K562 (cell line): ENCODE measurements around the gene CCN5. TPM values are rescaled to one million over a fixed set of nuclear protein-coding genes. Genes with fewer than 3 reads are reported as not detected.
A peak's percentile ranks its signal among the peaks of the same experiment; 100 is the strongest.

ENCODE experiments used
- ATAC-seq: fragments of 200-7000 bp; cut with Tn5 transposase; 3 replicates; pipeline ENCODE4 v1.9.1; 2020; ENCODE audit warnings: moderate library complexity
- BruUV-seq: library from RNA; stranded (reverse); fragments of 400-500 nt; replicated peaks from 2 replicates; lab custom pipeline; 2021; lab: Mats Ljungman, UMichigan
- CTCF ChIA-PET: fragments of 300-600 bp; formaldehyde crosslinking; extraction: SDS; loops from one replicate; lab custom pipeline; 2021; ENCODE audit warnings: low intra/inter-chr PET ratio; lab: Yijun Ruan, JAX
- POLR2A ChIA-PET: fragments of 300-600, 350-650 bp; sonication (Branson Sonifier 250); formaldehyde crosslinking; extraction: SDS; loops from one replicate; lab custom pipeline; 2021; ENCODE audit warnings: antibody characterized with exemption, inconsistent platforms; lab: Yijun Ruan, JAX
- DNase-seq, 4 experiments: peaks; one replicate each; pipeline versions ENCODE4 v3.0.0 to v3.0.0-alpha.2; 2011 to 2018; ENCODE audit warnings: low spot score in 3 of 4, mixed read lengths in 3 of 4; ENCODE audit errors: extremely low read depth in 1 of 4
- FAIRE-seq: peaks from 2 replicates; lab custom pipeline; 2011; peaks lifted over from hg19 to GRCh38; lab: Jason Lieb, UNC
- H2AFZ ChIP-seq: 2 replicates; pipeline ENCODE4 v1.6.0; 2011; ENCODE audit warnings: low read depth, low read length, control low read depth, inconsistent platforms
- H3K27ac ChIP-seq: fragments of 200-600 bp; 3 replicates; pipeline ENCODE4 v1.8.0; 2011; ENCODE audit warnings: low read depth, mild to moderate bottlenecking, control low read depth, inconsistent platforms, low read length, moderate library complexity, mixed read lengths; ENCODE audit errors: extremely low read depth
- H3K27me3 ChIP-seq, 2 experiments: fragments of 300-600 bp in 1 of 2; 2 replicates in 1 of 2; 3 replicates in 1 of 2; pipeline versions ENCODE4 v1.6.0 to v1.8.0; 2011; ENCODE audit warnings: inconsistent platforms in 2 of 2, low read length in 2 of 2, mild to moderate bottlenecking in 1 of 2, mixed read lengths in 1 of 2, moderate library complexity in 1 of 2; ENCODE audit not compliant: control insufficient read depth in 2 of 2, insufficient read depth in 2 of 2
- H3K36me3 ChIP-seq: fragments of 300-600 bp; 3 replicates; pipeline ENCODE4 v1.8.0; 2011; ENCODE audit warnings: mild to moderate bottlenecking, low read length, inconsistent platforms; ENCODE audit not compliant: control insufficient read depth, insufficient read depth
- H3K4me1 ChIP-seq, 2 experiments: fragments of 200-600 bp in 1 of 2; replicated peaks in 1 of 2; 2 replicates in 1 of 2; 3 replicates in 1 of 2; pipeline versions ENCODE4 v1.5.1 to v1.8.0; 2011; ENCODE audit warnings: inconsistent platforms in 2 of 2, low read length in 2 of 2, mild to moderate bottlenecking in 1 of 2, mixed read lengths in 1 of 2, moderate library complexity in 1 of 2; ENCODE audit not compliant: control insufficient read depth in 2 of 2, insufficient read depth in 2 of 2
- H3K4me2 ChIP-seq: 2 replicates; pipeline ENCODE4 v1.6.1; 2011; ENCODE audit warnings: low read length, control low read depth, inconsistent platforms, mixed read lengths; ENCODE audit not compliant: insufficient read depth
- H3K4me3 ChIP-seq: fragments of 200-600 bp; sonication (generic), shearing (Covaris generic); 2 replicates; pipeline ENCODE4 v1.5.1; 2016; ENCODE audit warnings: control low read depth, inconsistent platforms
- H3K79me2 ChIP-seq: fragments of 200-600 bp; 3 replicates; pipeline ENCODE4 v1.8.0; 2011; ENCODE audit warnings: low read length, inconsistent platforms; ENCODE audit not compliant: control insufficient read depth, insufficient read depth
- H3K9ac ChIP-seq, 2 experiments: 2 replicates each; pipeline versions ENCODE4 v1.6.0 to v1.6.1; 2011; ENCODE audit warnings: low read depth in 2 of 2, low read length in 2 of 2, control low read depth in 1 of 2, inconsistent platforms in 1 of 2, mild to moderate bottlenecking in 1 of 2, mixed read lengths in 1 of 2; ENCODE audit not compliant: insufficient read depth in 1 of 2
- H3K9me1 ChIP-seq: one replicate; pipeline ENCODE4 v1.6.0; 2011; ENCODE audit warnings: inconsistent platforms, mild to moderate bottlenecking, low read length, moderate library complexity; ENCODE audit not compliant: control insufficient read depth, insufficient read depth
- H3K9me3 ChIP-seq: replicated peaks from 2 replicates; pipeline ENCODE4 v1.5.1; 2011; ENCODE audit warnings: low read depth, low read length, inconsistent platforms; ENCODE audit not compliant: control insufficient read depth, insufficient read depth
- H4K20me1 ChIP-seq: replicated peaks from 2 replicates; pipeline ENCODE4 v1.6.1; 2011; ENCODE audit warnings: low read length, inconsistent platforms, mixed read lengths; ENCODE audit not compliant: control insufficient read depth, insufficient read depth
- FOSL1 ChIP-seq: fragments of 200-800 bp; sonication (Bioruptor generic); conservative IDR thresholded peaks from 2 replicates; pipeline ENCODE4 v1.6.1; 2016; ENCODE audit warnings: missing genetic modification characterization, missing compliant biosample characterization
- ZNF41 ChIP-seq: fragments of 250-450 bp; sonication (Bioruptor Pico); conservative IDR thresholded peaks from 2 replicates; pipeline ENCODE4 v1.4.0; 2020; ENCODE audit warnings: mild to moderate bottlenecking
- WGBS: fragments of 100-300 bp; shearing (Covaris generic); methylation state at CpG from one replicate; pipeline ENCODE4 v1.1.6; 2016; ENCODE audit warnings: low coverage, mixed read lengths; ENCODE audit not compliant: insufficient coverage; ENCODE audit errors: missing lambda C conversion rate; 5-methylcytosine and 5-hydroxymethylcytosine counted together
- in situ Hi-C: fragments of 300-500 bp; cut with MboI; formaldehyde crosslinking; loops from 4 replicates; pipeline ENCODE4 v1.15.0; 2018; ENCODE audit warnings: inconsistent platforms, mixed read lengths
- intact Hi-C: fragments of 100-400 bp; cut with micrococcal nuclease; formaldehyde crosslinking; loops from 2 replicates; pipeline ENCODE4 v1.14.2; 2022
- polyA plus RNA-seq, 8 experiments: library from polyadenylated mRNA; depleted of rRNA in 4 of 8; stranded (reverse) in 5 of 8; unstranded in 3 of 8; fragments of >200 nt; fragmentation: Nextera tagmentation in 2 of 8; fragmentation: Illumina TruSeq in 1 of 8; extraction: Ambion mirVana in 2 of 8; extraction: Trizol in 1 of 8; gene quantifications; 2 replicates each; pipeline versions ENCODE4 v1.2.1 to v1.2.3, GENCODE V29; 2011 to 2014; ENCODE audit warnings: inconsistent platforms in 1 of 8, missing spikeins in 1 of 8
- total RNA-seq, 7 experiments: library from RNA; depleted of rRNA in 6 of 7; stranded (reverse); fragments of >200 nt in 6 of 7; fragmentation: Illumina TruSeq in 2 of 7; extraction: Trizol in 2 of 7; gene quantifications; 2 replicates each; pipeline versions ENCODE4 v1.2.1 to v1.2.3, GENCODE V29; 2011 to 2021; ENCODE audit warnings: low replicate concordance in 1 of 7
- TF ChIP-seq, protein P1 (sequence below): fragments of 200-800 bp; sonication (Bioruptor generic); IDR thresholded peaks from 2 replicates; pipeline ENCODE4 v1.6.1; 2017; ENCODE audit warnings: missing genetic modification characterization, missing compliant biosample characterization

The CCN5 gene
- total and polyA plus RNA-seq, 9 of the 15 experiments (the other 6 are each of a cell fraction or from before 2014, with no cell fraction given) = not detected

DNA sequence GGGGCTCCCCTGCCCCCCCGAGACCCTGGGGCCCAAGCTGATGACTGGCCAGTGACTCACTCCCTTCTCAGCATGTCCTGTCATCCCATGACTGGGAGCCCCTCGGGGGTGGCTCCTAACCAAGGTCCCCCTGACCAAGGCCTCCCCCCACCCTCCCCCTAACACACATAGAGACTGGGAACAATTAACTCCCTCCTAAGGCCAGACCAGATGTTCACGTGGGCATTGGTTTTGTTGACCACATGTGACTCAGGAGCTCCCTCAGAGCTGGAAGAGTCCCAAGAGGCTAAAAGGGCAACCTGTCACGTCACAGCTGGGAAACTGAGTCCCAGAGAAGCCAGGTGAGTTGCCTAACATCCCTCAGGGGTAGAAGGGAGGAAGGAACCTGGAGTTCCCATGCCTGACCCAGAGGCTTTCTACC lies 10.6 kb upstream of the CCN5 start:
- no peak overlapping the region for H2AFZ ChIP-seq
- peaks cover 28 to 48% of the 10 kb centered on the region in 2 experiments for H3K27me3 ChIP-seq
- no peak overlapping the region for H3K4me3 ChIP-seq
- 0 out of 2 replicates have a peak, but pooled peaks cover 4% of the 10 kb centered on the region for H4K20me1 ChIP-seq
- H3K4me1 ChIP-seq = no peaks in the 10 kb centered on the region
- CTCF ChIA-PET = no interaction called here
- TF ChIP-seq, protein P1, sequence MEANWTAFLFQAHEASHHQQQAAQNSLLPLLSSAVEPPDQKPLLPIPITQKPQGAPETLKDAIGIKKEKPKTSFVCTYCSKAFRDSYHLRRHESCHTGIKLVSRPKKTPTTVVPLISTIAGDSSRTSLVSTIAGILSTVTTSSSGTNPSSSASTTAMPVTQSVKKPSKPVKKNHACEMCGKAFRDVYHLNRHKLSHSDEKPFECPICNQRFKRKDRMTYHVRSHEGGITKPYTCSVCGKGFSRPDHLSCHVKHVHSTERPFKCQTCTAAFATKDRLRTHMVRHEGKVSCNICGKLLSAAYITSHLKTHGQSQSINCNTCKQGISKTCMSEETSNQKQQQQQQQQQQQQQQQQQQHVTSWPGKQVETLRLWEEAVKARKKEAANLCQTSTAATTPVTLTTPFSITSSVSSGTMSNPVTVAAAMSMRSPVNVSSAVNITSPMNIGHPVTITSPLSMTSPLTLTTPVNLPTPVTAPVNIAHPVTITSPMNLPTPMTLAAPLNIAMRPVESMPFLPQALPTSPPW = peak; percentile 47
- peak; percentile 81 for TF ChIP-seq FOSL1 (tag)
- no peak for TF ChIP-seq ZNF41 (CRISPR knock-in tag)
- H3K79me2 ChIP-seq = no peaks in the 10 kb centered on the region
- no TSS peak for BruUV-seq
- no peak for FAIRE-seq
- POLR2A ChIA-PET = no interaction called here
- no peak overlapping the region for H3K9ac ChIP-seq
- no peaks in the 10 kb centered on the region for H3K36me3 ChIP-seq
- no peak for ATAC-seq
- no peaks in the 10 kb centered on the region for H3K9me1 ChIP-seq
- in situ Hi-C loops (no loop called here), intact Hi-C loops (no loop called here)
- H3K27ac ChIP-seq = no peak overlapping the region
- WGBS = 0% methylated on average over 4 of the region's 4 CpGs
- DNase-seq = no peak
- H3K4me2 ChIP-seq = no peak overlapping the region
- no peaks in the 10 kb centered on the region for H3K9me3 ChIP-seq
